ENCODE results near the gene IDH2.

GRCh38 chr15:90145761-90146160, 43.5 kb upstream of the IDH2 start:
- TF ChIP-seq, protein P1, sequence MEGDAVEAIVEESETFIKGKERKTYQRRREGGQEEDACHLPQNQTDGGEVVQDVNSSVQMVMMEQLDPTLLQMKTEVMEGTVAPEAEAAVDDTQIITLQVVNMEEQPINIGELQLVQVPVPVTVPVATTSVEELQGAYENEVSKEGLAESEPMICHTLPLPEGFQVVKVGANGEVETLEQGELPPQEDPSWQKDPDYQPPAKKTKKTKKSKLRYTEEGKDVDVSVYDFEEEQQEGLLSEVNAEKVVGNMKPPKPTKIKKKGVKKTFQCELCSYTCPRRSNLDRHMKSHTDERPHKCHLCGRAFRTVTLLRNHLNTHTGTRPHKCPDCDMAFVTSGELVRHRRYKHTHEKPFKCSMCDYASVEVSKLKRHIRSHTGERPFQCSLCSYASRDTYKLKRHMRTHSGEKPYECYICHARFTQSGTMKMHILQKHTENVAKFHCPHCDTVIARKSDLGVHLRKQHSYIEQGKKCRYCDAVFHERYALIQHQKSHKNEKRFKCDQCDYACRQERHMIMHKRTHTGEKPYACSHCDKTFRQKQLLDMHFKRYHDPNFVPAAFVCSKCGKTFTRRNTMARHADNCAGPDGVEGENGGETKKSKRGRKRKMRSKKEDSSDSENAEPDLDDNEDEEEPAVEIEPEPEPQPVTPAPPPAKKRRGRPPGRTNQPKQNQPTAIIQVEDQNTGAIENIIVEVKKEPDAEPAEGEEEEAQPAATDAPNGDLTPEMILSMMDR (IDR thresholded peaks at IDR 0.05): no peak
- TF ChIP-seq POLR2A (IDR thresholded peaks at IDR 0.05): no peak
